Measurements from ENCODE around the gene TBC1D30.
A peak's percentile ranks its signal among the peaks of the same experiment; 100 is the strongest.

TBC1D30 gene

GRCh38 chr12:64864319-64864718 lies 39.9 kb downstream of the TBC1D30 start:
- DNase-seq (ENCODE audit: low read depth, low spot score) = peak; percentile 18

DNA sequence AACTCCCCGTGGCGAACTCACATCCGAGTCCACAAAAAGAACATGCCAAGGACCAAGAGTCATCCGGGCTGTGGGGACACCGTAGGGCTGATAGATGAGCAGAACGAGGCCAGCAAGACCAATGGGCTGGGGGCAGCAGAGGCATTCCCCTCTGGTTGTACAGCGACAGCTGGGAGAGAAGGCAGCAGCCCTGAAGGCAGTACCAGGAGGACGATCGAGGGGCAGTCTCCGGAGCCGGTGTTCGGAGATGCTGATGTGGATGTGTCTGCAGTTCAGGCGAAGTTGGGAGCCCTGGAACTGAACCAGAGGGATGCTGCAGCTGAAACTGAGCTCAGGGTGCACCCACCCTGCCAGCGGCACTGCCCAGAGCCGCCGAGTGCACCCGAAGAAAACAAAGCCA lies 50.7 kb downstream of the TBC1D30 start:
- DNase-seq (ENCODE audit: low read depth, low spot score) = no peak

- no peak for DNase-seq (ENCODE audit: low read depth, low spot score)
Measured at GRCh38 chr12:64876388-64877071, 52.1 kb downstream of the TBC1D30 start.

- no peak for DNase-seq (ENCODE audit: low read depth, low spot score)
Measured at GRCh38 chr12:64877363-64878004, 53.0 kb downstream of the TBC1D30 start.

DNA sequence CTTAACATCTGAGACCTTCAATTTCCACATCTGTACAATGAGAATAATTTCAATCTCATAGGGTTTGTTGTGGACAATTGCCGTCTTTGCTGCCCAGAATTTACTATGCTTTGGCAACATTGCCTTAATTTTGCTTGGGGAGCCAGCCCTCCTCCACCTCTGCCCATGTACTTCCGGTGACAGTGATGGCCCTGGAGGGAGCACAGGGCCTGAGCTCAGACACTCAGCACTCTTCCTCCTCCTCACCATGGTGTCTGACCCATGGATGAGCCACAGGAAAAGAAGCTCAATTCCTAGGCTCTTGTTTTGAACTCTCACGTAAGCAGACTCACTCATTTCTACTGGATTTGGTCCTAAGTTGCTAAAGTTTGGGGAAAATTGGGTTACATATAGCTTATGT lies 58.2 kb downstream of the TBC1D30 start:
- no peak for DNase-seq (ENCODE audit: low read depth, low spot score)

DNA sequence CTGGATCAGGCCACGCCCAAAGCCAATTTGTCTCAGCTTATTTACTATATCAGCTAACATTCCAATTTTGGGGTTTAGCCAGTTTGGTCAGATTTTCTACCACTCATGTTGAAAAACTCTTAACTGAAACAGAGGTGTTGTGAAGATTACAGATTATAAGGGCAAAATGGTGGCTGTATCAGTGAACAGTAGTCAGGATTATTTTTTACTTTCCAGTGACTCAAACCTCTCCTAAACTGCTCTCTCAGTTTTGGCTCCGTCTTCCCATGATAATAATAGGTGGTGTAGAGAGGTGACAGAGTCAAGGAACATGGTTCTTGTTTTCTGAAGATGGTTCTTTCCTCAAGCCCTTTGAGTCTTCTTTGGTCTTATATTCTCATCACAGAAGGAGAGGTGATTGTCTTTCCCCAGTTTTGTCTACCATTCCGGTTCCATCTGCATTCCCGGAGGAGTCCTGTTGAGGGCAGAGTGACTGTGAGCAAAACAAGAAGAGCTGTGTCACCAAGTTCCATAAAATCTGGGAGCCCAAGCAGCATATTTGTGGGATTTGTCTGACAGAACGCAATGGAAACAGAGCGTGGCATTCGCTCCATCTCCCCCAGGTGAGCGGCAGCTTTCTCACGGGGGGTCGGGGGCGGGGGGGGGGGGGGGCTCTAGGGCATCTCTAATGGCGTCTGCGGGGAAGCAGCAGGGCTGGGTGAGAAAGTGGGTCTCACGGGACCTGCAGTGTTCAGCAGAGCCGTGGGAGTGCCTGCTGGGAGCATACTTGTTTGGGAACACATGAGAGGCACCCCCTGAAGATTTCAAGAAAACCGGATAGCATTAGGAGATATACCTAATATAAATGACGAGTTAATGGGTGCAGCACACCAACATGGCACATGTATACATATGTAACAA lies 59.1 kb downstream of the TBC1D30 start:
- no peak for DNase-seq (ENCODE audit: low read depth, low spot score)

DNA sequence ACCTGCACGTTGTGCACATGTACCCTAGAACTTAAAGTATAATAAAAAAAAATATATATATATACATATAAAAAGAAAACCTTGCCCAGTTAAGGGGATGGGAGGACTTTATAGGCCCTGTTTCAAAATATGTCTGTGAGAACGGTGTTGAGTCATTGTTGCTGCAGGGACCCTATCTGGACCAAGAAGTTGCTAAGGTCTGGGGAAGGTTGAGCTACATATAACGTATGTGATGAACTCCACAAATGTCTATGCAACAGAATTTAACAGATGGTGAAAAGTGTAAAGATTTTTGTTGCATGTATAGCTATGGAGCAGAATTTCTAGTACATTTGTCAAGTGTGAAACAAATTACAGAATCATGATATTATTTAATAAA lies 59.7 kb downstream of the TBC1D30 start:
- DNase-seq (ENCODE audit: low read depth, low spot score) = no peak

DNA sequence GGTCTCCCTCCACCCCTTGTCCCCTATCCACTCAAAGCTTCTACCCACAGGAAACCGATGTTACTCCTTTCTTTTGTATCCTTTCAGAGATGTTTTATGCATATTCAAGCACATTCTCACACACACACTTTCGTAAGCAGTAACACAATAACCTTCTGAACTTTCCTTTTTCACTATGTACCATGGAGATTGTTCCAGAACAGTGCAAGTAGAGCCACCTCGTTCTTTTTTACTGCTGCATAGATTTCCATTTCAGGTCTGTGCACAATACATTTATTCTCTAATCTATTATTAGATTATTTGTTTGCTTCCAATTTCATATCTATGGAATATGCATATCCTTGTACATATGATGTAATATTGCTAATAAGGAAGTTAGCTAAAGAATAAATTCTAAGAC lies 60.3 kb downstream of the TBC1D30 start:
- no peak for DNase-seq (ENCODE audit: low read depth, low spot score)

DNA sequence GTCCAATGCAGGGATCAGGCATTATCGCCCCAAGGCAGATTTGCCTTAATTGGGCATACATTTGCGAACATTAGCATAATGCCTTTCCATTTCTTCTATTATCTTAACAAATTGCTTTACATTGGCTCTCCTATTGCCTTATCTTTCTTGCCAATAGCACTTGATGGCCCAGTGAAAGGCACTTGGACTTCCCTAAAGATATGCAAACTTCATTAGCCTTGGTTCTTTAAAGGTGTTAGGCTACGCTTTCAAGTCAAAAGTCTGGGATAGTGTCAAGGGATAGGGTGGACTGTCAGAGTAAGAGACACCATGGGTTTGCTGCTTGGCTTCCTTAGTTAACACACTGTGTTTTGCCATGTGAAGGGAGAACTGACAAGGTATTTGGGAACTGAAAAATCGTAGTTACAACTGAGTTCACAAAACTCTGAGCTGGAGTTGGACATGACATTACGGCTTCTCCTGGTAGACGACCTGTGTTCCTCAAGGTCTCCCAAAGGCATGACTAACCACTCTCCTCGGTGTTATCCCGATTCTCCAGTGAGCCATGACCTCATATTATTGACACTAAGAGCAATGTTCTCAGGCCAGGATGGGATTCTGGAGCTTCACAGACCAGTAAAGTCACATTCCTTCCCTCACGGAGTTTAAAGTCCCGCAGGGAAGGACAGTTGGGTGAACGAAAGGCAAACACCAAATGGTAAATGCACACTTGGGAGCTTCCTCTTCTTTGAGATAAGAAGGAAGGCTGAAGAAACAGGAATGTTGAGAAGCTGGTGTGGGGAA lies 65.2 kb downstream of the TBC1D30 start:
- DNase-seq (ENCODE audit: low read depth, low spot score) = no peak

GRCh38 chr12:64890873-64891468 lies 66.5 kb downstream of the TBC1D30 start:
- peak; percentile 76 for DNase-seq (ENCODE audit: low read depth, low spot score)

GRCh38 chr12:64891629-64892028 lies 67.2 kb downstream of the TBC1D30 start:
- DNase-seq (ENCODE audit: low read depth, low spot score) = no peak

GRCh38 chr12:64892561-64892960 lies 68.1 kb downstream of the TBC1D30 start:
- no peak for DNase-seq (ENCODE audit: low read depth, low spot score)

GRCh38 chr12:64893961-64894360 lies 69.5 kb downstream of the TBC1D30 start:
- DNase-seq (ENCODE audit: low read depth, low spot score) = peak; percentile 33

- no peak for DNase-seq (ENCODE audit: low read depth, low spot score)
Measured at GRCh38 chr12:64894827-64895475, 70.5 kb downstream of the TBC1D30 start.

GRCh38 chr12:64895526-64895925 lies 71.1 kb downstream of the TBC1D30 start:
- DNase-seq (ENCODE audit: low read depth, low spot score) = peak; percentile 31

DNA sequence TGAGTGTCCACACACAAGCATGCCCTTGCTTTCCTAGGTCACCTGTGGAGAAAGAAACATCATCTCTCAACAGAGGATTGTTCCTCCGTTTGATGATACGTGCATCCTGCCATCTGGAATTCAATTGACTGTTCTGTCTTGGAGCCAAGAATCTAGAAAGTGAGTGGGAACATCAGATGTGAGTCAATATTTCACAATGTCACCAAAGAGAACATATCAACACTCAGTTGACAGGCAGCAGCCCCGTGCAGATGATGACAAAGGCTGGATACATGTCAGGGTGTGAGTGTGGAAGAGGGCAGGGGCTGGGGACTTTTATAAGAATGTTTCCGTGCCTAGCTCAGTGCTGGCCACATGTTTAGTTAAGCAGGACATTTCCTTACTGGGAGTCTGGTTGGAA lies 76.1 kb downstream of the TBC1D30 start:
- DNase-seq (ENCODE audit: low read depth, low spot score) = peak; percentile 31

DNA sequence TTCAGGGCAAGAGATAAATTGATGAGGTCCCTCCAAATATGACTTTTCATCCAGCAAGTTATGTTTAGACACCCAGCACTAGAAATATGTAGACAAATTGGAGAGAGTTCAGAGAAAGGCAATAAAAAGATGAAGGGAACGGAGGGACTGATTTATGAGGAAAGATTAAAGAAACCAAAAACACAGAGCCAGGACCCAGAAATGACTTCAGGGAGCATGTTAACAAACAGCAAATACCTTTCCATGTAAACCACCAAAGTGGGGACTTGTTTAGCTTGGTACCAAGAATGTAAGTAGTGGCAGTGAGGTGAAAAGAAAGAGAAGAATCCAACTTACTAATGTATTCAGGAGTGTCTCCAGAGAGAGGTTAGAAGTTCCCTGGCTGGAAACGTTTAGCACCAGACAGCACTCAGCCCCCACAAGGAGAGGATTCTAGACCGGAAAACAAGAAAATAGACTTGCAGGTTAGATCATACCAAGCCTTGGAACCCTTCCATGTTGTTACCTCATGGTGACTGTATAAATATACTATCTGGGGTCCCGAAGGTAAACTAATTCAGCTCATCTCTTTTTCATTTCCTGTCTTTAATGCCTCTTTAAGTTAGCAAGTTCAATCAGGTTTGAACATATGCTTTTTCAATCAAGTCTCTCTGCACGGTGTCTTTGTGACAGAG lies 79.2 kb downstream of the TBC1D30 start:
- DNase-seq (ENCODE audit: low read depth, low spot score) = peak; percentile 11

DNA sequence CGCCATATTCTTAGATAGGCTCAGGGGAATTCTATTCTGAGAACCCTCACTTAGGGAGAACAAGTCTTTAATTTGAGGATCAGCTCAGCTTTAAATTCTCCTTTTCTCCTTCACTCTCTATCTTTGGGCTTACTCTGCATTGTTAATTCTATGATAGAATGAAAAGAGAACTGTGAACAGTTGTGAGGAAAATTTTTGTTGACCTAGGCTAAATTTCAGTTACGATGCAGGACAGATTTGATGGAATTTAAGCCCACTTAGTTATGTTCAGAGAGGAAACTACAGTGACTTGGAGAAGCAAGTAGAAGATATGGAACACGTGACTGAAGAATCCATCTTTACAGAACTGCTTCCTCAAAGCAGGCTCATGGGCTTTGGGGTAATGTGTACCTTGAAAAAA lies 82.7 kb downstream of the TBC1D30 start:
- DNase-seq (ENCODE audit: low read depth, low spot score) = no peak

- DNase-seq (ENCODE audit: low read depth, low spot score) = no peak
Measured at GRCh38 chr12:64909124-64909523, 84.7 kb downstream of the TBC1D30 start.

DNA sequence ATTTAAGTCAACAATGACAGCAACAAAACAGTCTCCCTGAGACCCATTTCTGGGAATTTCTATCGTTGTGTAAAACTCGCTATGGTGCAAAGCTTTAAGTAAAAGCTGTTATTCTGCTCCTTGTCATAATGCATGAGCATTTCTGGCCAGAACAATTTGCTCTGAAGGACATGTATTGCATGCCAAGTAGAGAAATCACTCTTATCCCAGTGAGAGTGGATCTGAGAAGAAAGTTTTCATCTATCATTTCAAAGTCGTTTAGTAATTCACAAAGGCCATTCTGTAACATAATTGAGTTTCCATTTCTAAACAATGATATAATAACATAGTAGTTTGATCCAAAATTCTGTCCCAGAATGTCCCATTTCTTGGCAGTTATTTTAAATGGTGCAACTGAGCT lies 86.6 kb downstream of the TBC1D30 start:
- no peak for DNase-seq (ENCODE audit: low read depth, low spot score)

Measured in astrocyte of the hippocampus (primary cell).